Caco-2 (cell line): ENCODE data around the gene TNS3. TPM values are rescaled to one million over a fixed set of nuclear protein-coding genes. Genes with fewer than 3 reads are reported as not detected.

Source experiments
- BruUV-seq: library from RNA; stranded (reverse); fragments of 400-500 nt; replicated peaks from 2 replicates; lab custom pipeline; 2021; lab: Mats Ljungman, UMichigan
- CTCF ChIA-PET: fragments of 300-600 bp; sonication (Branson Sonifier 250); formaldehyde crosslinking; loops from one replicate; lab custom pipeline; 2022; ENCODE audit warnings: antibody characterized with exemption; lab: Charles Lee
- POLR2A ChIA-PET: fragments of 300-600 bp; sonication (Branson Sonifier 250); formaldehyde crosslinking; loops from one replicate; lab custom pipeline; 2022; ENCODE audit warnings: antibody characterized with exemption; lab: Charles Lee
- DNase-seq, 2 experiments: peaks; one replicate each; pipeline versions ENCODE4 v3.0.0 to v3.0.0-alpha.2; 2020 to 2022
- H3K27me3 ChIP-seq: replicated peaks from 2 replicates; pipeline ENCODE4 v1.6.0; 2011; ENCODE audit warnings: low read length; ENCODE audit not compliant: control insufficient read depth, insufficient read depth
- H3K36me3 ChIP-seq: 2 replicates; pipeline ENCODE4 v1.5.1; 2011; ENCODE audit warnings: low read length; ENCODE audit not compliant: control insufficient read depth, insufficient read depth
- H3K4me1 ChIP-seq: fragments of 250-450 bp; sonication (Bioruptor Pico); 2 replicates; pipeline ENCODE4 v1.5.1; 2020; ENCODE audit warnings: mild to moderate bottlenecking
- H3K4me3 ChIP-seq: 2 replicates; pipeline ENCODE4 v1.5.1; 2011; ENCODE audit warnings: low read depth, mild to moderate bottlenecking, control low read depth, low read length
- H3K9me3 ChIP-seq: fragments of 250-450 bp; sonication (Bioruptor Pico); 2 replicates; pipeline ENCODE4 v1.5.1; 2020; ENCODE audit warnings: mild to moderate bottlenecking, moderate library complexity
- H3K27ac Mint-ChIP-seq: one replicate; pipeline ENCODE4 v1.8.0; 2022; ENCODE audit warnings: mixed read lengths; ENCODE audit not compliant: unreplicated experiment
- H3K27me3 Mint-ChIP-seq: one replicate; pipeline ENCODE4 v1.8.0; 2022; ENCODE audit warnings: mixed read lengths; ENCODE audit not compliant: insufficient read depth, unreplicated experiment
- H3K36me3 Mint-ChIP-seq: one replicate; pipeline ENCODE4 v1.8.0; 2022; ENCODE audit warnings: mild to moderate bottlenecking, mixed read lengths; ENCODE audit not compliant: insufficient read depth, unreplicated experiment
- H3K4me1 Mint-ChIP-seq: one replicate; pipeline ENCODE4 v1.8.0; 2022; ENCODE audit warnings: low read depth, mixed read lengths; ENCODE audit not compliant: unreplicated experiment
- H3K4me3 Mint-ChIP-seq: one replicate; pipeline ENCODE4 v1.8.0; 2022; ENCODE audit warnings: mild to moderate bottlenecking, moderate library complexity, mixed read lengths; ENCODE audit not compliant: unreplicated experiment
- H3K9me3 Mint-ChIP-seq: one replicate; pipeline ENCODE4 v1.8.0; 2022; ENCODE audit warnings: mixed read lengths; ENCODE audit not compliant: unreplicated experiment
- CTCF ChIP-seq, 2 experiments: fragments of 200-600 bp in 1 of 2; IDR thresholded peaks; 1 replicate in 1 of 2; 2 replicates in 1 of 2; pipeline versions ENCODE4 v1.5.1 to v1.8.0; 2011 to 2022; ENCODE audit warnings: antibody characterized with exemption in 1 of 2, control low read depth in 1 of 2, inconsistent platforms in 1 of 2, low read depth in 1 of 2, low read length in 1 of 2, mild to moderate bottlenecking in 1 of 2, moderate library complexity in 1 of 2; ENCODE audit not compliant: insufficient read depth in 1 of 2, severe bottlenecking in 1 of 2, unreplicated experiment in 1 of 2
- intact Hi-C: fragments of 100-400 bp; cut with micrococcal nuclease; formaldehyde crosslinking; loops from one replicate; pipeline ENCODE4 v1.10.0; 2022; ENCODE audit not compliant: unreplicated experiment
- total RNA-seq: library from RNA; stranded (reverse); gene quantifications from 2 replicates; pipeline ENCODE4 v1.2.3, GENCODE V29; 2022

TNS3 gene
- total RNA-seq, 1 experiment from 2014 or later: 263 TPM

GRCh38 chr7:47622946-47623640 is 41.2 kb upstream of the TNS3 start:
- ChIA-PET CTCF (interaction anchor here (0.5 kb wide), 1 partner anchor 63 kb away, joined by 3 read pairs; no protein-coding TSS in a partner anchor), POLR2A (interaction anchor here (0.5 to 1.1 kb wide), 4 partner anchors 8 to 41 kb away, joined by 3 to 4 read pairs (median 3); no protein-coding TSS in a partner anchor)
- TF ChIP-seq CTCF (IDR thresholded peaks at IDR 0.05; ENCODE audit: insufficient read depth in 1 of 2, low read depth in 1 of 2, low read length in 1 of 2, severe bottlenecking in 1 of 2, unreplicated experiment in 1 of 2): no peak
- no peaks in the 10 kb centered on the region for H3K27me3 Mint-ChIP-seq
- no peaks in the 10 kb centered on the region for H3K36me3 Mint-ChIP-seq
- intact Hi-C loops: loop anchor here (1.0 to 5.0 kb wide), 4 partner anchors 18 to 140 kb away; no protein-coding TSS in a partner anchor
- no peaks in the 10 kb centered on the region for H3K36me3 ChIP-seq
- H3K9me3 Mint-ChIP-seq: no peaks in the 10 kb centered on the region
- no peaks in the 10 kb centered on the region for H3K27me3 ChIP-seq
- H3K27ac Mint-ChIP-seq: peak overlapping the region; percentile 77
- H3K4me3 Mint-ChIP-seq: peak overlapping the region; percentile 16
- no peaks in the 10 kb centered on the region for H3K9me3 ChIP-seq
- peak; percentile 56 to 79 for DNase-seq
- H3K4me1 Mint-ChIP-seq: peaks cover 37% of the 10 kb centered on the region
- TSS peak; percentile 88 for BruUV-seq
- H3K4me3 ChIP-seq: no peak overlapping the region
- H3K4me1 ChIP-seq: peaks cover 57% of the 10 kb centered on the region

GRCh38 chr7:47622586-47622945 is 40.7 kb upstream of the TNS3 start:
- Mint-ChIP-seq H3K27ac (peak overlapping the region; percentile 77), H3K36me3 (no peaks in the 10 kb centered on the region), H3K9me3 (no peaks in the 10 kb centered on the region), H3K4me1 (peaks cover 37% of the 10 kb centered on the region), H3K4me3 (peak overlapping the region; percentile 16), H3K27me3 (no peaks in the 10 kb centered on the region)
- no peaks in the 10 kb centered on the region for H3K27me3 ChIP-seq
- H3K36me3 ChIP-seq: no peaks in the 10 kb centered on the region
- no TSS peak for BruUV-seq
- DNase-seq: no peak
- CTCF ChIA-PET: interaction anchor here (0.5 kb wide), 1 partner anchor 63 kb away, joined by 3 read pairs; no protein-coding TSS in a partner anchor
- no peak for TF ChIP-seq CTCF (IDR thresholded peaks at IDR 0.05; ENCODE audit: insufficient read depth in 1 of 2, low read depth in 1 of 2, low read length in 1 of 2, severe bottlenecking in 1 of 2, unreplicated experiment in 1 of 2)
- POLR2A ChIA-PET: interaction anchor here (0.5 to 1.1 kb wide), 2 partner anchors 9 to 12 kb away, joined by 3 to 4 read pairs; no protein-coding TSS in a partner anchor
- no peak overlapping the region for H3K4me3 ChIP-seq
- H3K9me3 ChIP-seq: no peaks in the 10 kb centered on the region
- intact Hi-C loops: loop anchor here (5.0 kb wide), 1 partner anchor 45 kb away; no protein-coding TSS in a partner anchor
- H3K4me1 ChIP-seq: peaks cover 57% of the 10 kb centered on the region

GRCh38 chr7:47621979-47622561 is 40.2 kb upstream of the TNS3 start:
- no peak for TF ChIP-seq CTCF (IDR thresholded peaks at IDR 0.05; ENCODE audit: insufficient read depth in 1 of 2, low read depth in 1 of 2, low read length in 1 of 2, severe bottlenecking in 1 of 2, unreplicated experiment in 1 of 2)

More at GRCh38 chr7:47621979-47622561, 40.2 kb upstream of the TNS3 start:
- no TSS peak for BruUV-seq
- H3K4me3 Mint-ChIP-seq: no peak overlapping the region
- Histone ChIP-seq H3K27me3 (no peaks in the 10 kb centered on the region), H3K4me1 (peaks cover 57% of the 10 kb centered on the region), H3K9me3 (no peaks in the 10 kb centered on the region), H3K36me3 (no peaks in the 10 kb centered on the region), H3K4me3 (no peak overlapping the region)
- no peaks in the 10 kb centered on the region for H3K27me3 Mint-ChIP-seq
- no peaks in the 10 kb centered on the region for H3K9me3 Mint-ChIP-seq
- H3K4me1 Mint-ChIP-seq: peaks cover 37% of the 10 kb centered on the region
- intact Hi-C loops: loop anchor here (5.0 kb wide), 1 partner anchor 45 kb away; no protein-coding TSS in a partner anchor
- peak overlapping the region; percentile 77 for H3K27ac Mint-ChIP-seq
- no peak for DNase-seq
- ChIA-PET CTCF (no interaction called here), POLR2A (no interaction called here)
- no peaks in the 10 kb centered on the region for H3K36me3 Mint-ChIP-seq
